Pericardium fibroblast (primary cell): ENCODE results near the gene ZC2HC1C. TPM values are rescaled to one million over a fixed set of nuclear protein-coding genes. Genes with fewer than 3 reads are reported as not detected.

ENCODE experiments used
- total RNA-seq: library from RNA; depleted of rRNA; stranded (reverse); fragments of >200 nt; gene quantifications from 2 replicates; pipeline ENCODE4 v1.2.3, GENCODE V29; 2015

ZC2HC1C gene
- 2.5 TPM in 1 of 2 replicates, not detected in the other for total RNA-seq

DNA sequence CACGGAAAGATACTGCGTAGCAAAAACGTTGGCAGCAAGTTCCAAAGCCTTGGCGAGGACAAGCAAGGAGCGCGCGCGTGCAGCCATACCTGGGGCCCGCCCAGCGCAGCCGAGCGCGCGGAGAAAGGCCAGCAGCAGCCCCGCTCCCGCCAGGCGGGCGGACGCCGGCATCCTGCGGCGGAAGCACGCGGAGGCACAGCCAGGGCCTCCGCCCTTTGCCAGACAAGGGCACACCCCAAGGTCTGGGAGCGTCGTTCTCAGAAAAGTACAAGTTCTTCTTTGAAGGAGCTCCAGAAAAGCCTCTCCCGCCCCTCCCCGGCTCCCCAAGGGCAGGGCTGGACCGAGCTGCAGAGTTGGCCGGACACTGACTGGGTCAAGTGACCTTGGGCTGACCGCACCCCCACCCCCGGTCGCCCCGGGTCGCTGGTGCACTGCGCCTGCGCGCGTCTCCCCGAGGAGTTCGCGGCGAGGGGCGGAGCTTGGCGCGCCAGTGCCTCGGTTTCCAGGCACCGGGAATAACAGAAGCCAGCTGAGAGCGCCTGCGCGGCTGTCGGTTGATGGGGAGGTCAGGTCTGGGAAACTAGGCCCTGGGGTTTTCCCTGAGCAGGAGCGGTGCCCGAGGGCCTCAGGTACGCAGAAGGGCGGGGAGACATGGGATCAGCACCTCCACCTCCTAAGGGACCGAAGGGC is at the start of gene ZC2HC1C:
Gene ZC2HC1C (plus strand): TSS at position 521 of the 690 bp plus-strand sequence. CDS start 933 bp downstream, outside the sequence.

DNA sequence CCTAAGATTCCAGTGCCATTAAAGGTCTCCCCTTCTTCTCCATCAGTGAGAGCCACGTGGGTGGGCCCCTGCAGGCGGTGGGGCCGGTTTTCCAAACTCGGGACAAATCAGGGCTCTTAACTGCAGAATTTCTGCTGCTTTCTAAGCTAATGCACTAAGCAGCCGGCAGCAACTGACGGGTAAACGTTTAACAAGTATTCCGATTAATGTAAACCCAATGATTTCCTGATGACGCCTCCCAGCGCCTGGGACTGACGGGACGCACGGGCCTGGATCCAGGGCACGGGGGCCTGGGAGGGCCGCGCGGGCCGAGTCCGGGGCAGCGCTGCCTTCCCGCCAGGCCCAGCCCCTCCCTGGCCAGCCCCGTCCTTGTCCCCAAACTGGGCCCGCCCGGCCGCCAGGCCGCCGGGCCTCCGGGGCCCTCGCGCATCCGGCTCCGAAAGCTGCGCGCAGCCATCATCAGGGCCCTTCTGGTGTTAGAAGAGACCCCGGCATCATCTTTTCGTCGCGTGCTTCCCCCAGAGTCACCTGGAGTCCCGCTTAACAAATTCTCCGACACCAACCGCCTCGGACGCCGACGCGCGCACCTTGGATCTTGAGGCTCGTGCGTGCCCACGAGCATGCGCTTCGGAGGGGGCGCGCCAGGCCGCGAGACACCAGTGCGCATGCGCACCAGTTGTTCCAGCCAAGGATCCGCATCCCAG is 18.4 kb upstream of the ZC2HC1C start, which contains the start of gene MLH3:
Gene MLH3 (minus strand): TSS at position 616 of the 704 bp plus-strand sequence. CDS start 1,812 bp downstream, outside the sequence.

GRCh38 chr14:75063491-75064204 is 5.8 kb upstream of the ZC2HC1C start, which contains the start of gene ACYP1:
ACYP1 (minus strand) TSS chr14:75064024; CDS start chr14:75063553, 471 bp downstream.

GRCh38 chr14:75126679-75127473 is 57.4 kb downstream of the ZC2HC1C start, which contains the start of gene NEK9:
NEK9 (minus strand) TSS chr14:75127048; CDS start chr14:75126921, 127 bp downstream.

Other genes starting within 250 kb of the ZC2HC1C start
- not detected in 2 replicates for gene PROX2, start 193.5 kb upstream of the ZC2HC1C start, total RNA-seq
- gene DLST, start 187.7 kb upstream of the ZC2HC1C start, total RNA-seq: 44.8 and 46.9 TPM in 2 replicates
- 0.26 and 0.58 TPM in 2 replicates for gene RPS6KL1, start 146.4 kb upstream of the ZC2HC1C start, total RNA-seq
- 1.2 and 10.8 TPM in 2 replicates for gene PGF, start 114.0 kb upstream of the ZC2HC1C start, total RNA-seq
- gene EIF2B2, start 66.7 kb upstream of the ZC2HC1C start, total RNA-seq: 17.8 and 20.0 TPM in 2 replicates
- gene MLH3, start 18.2 kb upstream of the ZC2HC1C start, total RNA-seq: 12.4 and 13.2 TPM in 2 replicates
- 8.4 and 10.2 TPM in 2 replicates for gene ACYP1, start 5.6 kb upstream of the ZC2HC1C start, total RNA-seq
- gene NEK9, start 57.4 kb downstream of the ZC2HC1C start, total RNA-seq: 23.7 and 27.8 TPM in 2 replicates
- 241 and 281 TPM in 2 replicates for gene TMED10, start 107.0 kb downstream of the ZC2HC1C start, total RNA-seq
- gene FOS, start 209.2 kb downstream of the ZC2HC1C start, total RNA-seq: 248 and 494 TPM in 2 replicates